ENCODE data around the gene ELP2.
A peak's percentile ranks its signal among the peaks of the same experiment; 100 is the strongest.
"Not testable (repeated sequence)": the region's sequence is repeated elsewhere in the genome, so short reads cannot be mapped to it uniquely, and the experiment has no call there.

Gene ELP2, protein sequence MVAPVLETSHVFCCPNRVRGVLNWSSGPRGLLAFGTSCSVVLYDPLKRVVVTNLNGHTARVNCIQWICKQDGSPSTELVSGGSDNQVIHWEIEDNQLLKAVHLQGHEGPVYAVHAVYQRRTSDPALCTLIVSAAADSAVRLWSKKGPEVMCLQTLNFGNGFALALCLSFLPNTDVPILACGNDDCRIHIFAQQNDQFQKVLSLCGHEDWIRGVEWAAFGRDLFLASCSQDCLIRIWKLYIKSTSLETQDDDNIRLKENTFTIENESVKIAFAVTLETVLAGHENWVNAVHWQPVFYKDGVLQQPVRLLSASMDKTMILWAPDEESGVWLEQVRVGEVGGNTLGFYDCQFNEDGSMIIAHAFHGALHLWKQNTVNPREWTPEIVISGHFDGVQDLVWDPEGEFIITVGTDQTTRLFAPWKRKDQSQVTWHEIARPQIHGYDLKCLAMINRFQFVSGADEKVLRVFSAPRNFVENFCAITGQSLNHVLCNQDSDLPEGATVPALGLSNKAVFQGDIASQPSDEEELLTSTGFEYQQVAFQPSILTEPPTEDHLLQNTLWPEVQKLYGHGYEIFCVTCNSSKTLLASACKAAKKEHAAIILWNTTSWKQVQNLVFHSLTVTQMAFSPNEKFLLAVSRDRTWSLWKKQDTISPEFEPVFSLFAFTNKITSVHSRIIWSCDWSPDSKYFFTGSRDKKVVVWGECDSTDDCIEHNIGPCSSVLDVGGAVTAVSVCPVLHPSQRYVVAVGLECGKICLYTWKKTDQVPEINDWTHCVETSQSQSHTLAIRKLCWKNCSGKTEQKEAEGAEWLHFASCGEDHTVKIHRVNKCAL

GRCh38 chr18:36129300-36130038, at the start of gene ELP2, which contains the start of gene SLC39A6:
Gene ELP2, plus strand, starts transcription at chr18:36129899. Its CDS starts 35 bp downstream, at chr18:36129934.
Gene SLC39A6, minus strand, starts transcription at chr18:36129340. Its CDS starts 2,333 bp downstream, at chr18:36127007.
- FAIRE-seq (no peak), DNase-seq (ENCODE audit: low spot score) (peak; percentile 87)

GRCh38 chr18:36081118-36081517, 48.6 kb upstream of the ELP2 start:
- FAIRE-seq; DNase-seq (ENCODE audit: low spot score): not testable (repeated sequence)

DNA sequence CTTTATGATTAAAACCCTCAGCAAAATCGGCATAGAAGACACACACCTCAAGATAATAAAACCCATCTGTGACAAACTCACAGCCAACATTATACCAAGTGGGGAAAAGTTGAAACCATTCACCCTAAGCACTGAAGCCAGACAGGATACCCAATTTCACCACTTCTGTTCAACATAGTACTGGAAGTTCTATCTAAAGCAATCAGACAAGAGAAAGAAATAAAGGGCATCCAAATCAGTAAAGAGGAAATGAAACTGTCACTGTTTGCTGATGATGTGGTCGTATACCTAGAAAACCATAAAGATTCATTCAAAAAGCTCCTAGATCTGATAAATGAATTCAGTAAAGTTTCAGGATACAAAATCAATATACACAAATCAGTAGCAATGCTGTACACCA, 46.0 kb upstream of the ELP2 start:
- FAIRE-seq (no peak), DNase-seq (ENCODE audit: low spot score) (no peak)

DNA sequence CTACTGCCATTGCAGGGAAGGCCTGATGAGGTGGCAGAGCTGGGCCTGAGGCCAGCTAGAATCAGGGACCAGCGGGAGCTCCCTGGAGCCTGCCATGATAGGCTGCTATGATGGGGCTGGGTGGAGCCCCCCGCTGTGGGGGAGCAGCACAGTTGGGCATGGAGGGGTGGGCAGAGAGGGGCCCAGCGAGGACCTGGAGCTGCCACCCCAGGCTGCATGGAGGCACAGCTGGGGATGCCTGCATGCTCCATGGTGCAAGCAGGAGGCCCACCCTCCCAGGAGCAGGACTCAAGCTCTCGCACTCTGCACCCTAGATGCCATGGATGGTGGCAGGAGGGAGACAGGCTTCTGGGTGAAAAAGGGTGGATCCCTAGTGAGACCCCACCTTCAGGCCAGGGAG, 44.5 kb upstream of the ELP2 start:
- no peak for FAIRE-seq
- DNase-seq (ENCODE audit: low spot score), result no peak

GRCh38 chr18:36086186-36086585, 43.5 kb upstream of the ELP2 start:
- FAIRE-seq, result no peak

GRCh38 chr18:36088256-36088655, 41.4 kb upstream of the ELP2 start:
- DNase-seq (ENCODE audit: low spot score) (no peak), FAIRE-seq (no peak)

More at GRCh38 chr18:36086186-36086585, 43.5 kb upstream of the ELP2 start:
- DNase-seq (ENCODE audit: low spot score), result no peak

DNA sequence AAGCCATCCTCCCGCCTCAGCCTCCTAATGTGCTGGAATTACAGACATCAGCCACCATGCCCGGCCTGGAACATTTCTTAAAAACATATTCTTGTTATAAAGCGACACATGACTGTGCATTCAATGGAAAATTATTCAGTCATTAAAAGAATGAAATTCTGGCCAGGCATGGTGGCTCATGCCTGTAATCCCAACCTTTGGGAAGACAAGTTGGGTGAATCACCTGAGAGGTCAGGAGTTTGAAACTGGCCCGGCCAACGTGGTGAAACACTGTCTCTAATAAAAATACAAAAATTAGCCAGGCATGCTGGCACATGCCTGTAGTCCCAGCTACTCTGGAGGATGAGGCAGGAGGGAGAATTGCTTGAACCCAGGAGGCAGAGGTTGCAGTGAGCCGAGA, 40.7 kb upstream of the ELP2 start:
- DNase-seq (ENCODE audit: low spot score) (no peak), FAIRE-seq (no peak)

GRCh38 chr18:36092116-36092515, 37.6 kb upstream of the ELP2 start:
- not testable (repeated sequence) for FAIRE-seq; DNase-seq (ENCODE audit: low spot score)

DNA sequence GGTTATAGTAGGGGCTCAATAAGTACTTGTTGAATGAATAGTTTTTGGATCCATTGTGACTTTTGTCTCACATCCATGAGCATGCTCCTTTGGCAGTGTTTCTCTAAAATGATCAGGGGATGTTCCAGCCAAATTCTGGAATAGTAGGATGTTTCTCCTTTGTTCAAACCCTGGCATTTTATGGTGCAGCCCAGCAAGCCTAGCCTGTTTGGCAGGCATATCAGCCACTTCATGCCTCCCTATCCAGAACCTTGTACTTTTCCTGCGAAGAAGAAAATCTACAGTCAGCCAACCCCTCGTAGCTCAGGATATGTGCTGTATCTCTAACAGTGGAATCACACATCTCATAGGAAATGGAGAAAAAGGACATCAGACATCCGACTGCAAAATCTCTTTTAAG, 35.3 kb upstream of the ELP2 start:
- no peak for DNase-seq (ENCODE audit: low spot score)
- FAIRE-seq, result no peak

DNA sequence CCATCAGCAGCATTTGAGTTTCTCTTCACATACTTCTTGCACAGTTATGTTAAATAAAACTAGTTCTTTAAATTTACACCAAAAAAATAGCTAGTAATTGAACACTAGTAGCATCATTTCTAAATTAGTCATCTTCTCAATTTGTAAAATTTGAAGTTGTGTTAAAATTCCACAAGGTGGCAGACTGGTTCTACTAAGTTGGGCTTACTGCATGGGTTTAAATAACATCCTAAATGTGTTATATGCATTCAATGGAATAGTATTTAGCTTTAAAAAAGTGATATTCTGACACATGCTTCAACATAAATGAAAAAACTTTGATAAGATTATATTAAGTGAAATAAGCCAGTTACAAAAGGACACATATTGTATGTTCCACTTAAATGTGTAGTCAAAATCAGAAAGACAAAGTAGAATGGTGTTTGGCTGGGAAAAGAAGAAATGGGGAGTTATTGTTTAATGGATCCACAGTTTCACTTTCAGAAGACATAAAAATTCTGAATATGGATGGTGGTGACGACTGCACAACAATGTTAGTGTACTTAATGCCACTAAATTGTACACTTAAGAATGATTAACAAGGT, 33.7 kb upstream of the ELP2 start:
- DNase-seq (ENCODE audit: low spot score) (peak; percentile 11), FAIRE-seq (no peak)

DNA sequence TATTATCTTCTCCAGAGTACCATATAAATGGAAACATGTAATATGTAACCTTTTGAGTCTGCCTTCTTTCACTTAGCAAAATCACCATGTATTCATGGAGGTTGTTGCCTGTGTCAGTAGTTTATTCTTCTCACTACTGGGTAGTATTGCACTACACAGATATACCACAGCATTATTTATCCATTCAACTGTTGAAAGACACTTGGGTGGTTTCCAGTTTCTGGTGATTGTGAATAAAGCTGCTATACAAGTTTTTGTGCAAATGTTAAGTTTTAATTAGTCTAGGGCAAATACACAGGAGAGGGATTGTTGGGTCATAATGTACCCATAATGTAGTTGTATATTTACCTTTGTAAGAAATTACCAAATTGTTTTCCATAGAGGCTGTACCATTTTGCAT, 32.7 kb upstream of the ELP2 start:
- FAIRE-seq (no peak), DNase-seq (ENCODE audit: low spot score) (no peak)

DNA sequence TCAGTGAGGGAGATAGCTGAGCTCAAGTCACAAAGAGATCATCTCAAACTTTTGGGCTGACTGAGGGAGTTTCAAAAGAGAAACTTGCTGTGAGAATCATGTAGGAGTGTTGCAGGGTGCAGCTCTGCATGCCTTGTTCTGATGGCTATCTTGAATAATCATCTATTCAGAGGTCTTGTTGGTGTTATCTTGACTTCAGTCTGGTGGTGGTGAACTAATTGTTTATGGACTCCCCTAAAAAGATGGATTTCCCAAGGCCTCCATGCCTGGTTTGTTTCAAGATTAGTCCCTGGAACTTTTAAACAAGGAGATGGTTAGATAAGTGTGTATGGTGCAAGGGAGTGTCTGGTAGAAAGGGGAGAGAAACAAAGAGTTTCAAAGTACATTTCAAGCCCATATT, 30.4 kb upstream of the ELP2 start:
- DNase-seq (ENCODE audit: low spot score) (no peak), FAIRE-seq (no peak)

GRCh38 chr18:36101943-36102342, 27.8 kb upstream of the ELP2 start:
- FAIRE-seq, result no peak
- DNase-seq (ENCODE audit: low spot score), result no peak

GRCh38 chr18:36104749-36105148, 24.9 kb upstream of the ELP2 start:
- DNase-seq (ENCODE audit: low spot score) (no peak), FAIRE-seq (no peak)

- no peak for FAIRE-seq
- no peak for DNase-seq (ENCODE audit: low spot score)
These were observed 22.2 kb upstream of the ELP2 start for GRCh38 chr18:36107477-36107876.

- no peak for DNase-seq (ENCODE audit: low spot score)
- FAIRE-seq, result no peak
These were observed 21.5 kb upstream of the ELP2 start for GRCh38 chr18:36108196-36108595.

DNA sequence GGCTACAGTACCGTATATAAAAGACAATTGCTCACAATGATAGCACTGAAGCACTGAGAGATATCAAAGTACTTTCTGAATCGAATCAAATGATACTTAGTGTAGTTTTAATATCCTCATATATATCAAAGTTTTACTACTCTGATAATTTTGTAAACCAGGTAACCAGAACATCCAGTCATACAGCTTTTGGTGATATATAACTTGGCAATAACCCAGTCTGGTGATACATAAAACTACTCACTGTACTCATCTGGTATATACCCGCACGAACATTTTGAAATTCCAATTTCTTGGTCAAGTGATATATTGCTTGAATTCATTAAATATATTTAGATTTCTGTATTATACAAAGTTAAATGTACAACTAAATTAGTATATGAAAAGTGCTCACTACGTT, 21.1 kb upstream of the ELP2 start:
- FAIRE-seq (no peak), DNase-seq (ENCODE audit: low spot score) (no peak)

DNA sequence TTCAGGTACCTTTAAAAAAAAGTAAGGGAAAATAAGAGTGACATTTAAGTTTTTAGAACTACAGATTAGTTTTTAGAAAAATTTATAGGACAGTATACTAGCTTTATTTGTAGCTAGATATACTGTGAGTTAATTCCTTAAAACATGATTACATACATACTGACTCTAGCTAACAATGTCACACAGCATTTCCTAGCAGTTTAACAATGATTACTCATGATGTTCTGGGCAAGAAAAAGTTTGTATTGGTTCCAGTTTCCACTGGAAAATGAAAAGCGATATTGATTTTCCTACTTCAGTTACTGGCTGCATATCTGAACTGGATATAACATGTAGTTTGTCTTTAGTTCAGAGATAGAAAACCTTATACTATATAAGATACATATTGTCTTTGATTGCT, 20.0 kb upstream of the ELP2 start:
- no peak for FAIRE-seq
- no peak for DNase-seq (ENCODE audit: low spot score)

- DNase-seq (ENCODE audit: low spot score) (no peak), FAIRE-seq (no peak)
These were observed 17.4 kb upstream of the ELP2 start for GRCh38 chr18:36112302-36112701.

- DNase-seq (ENCODE audit: low spot score) (no peak), FAIRE-seq (no peak)
These were observed 15.4 kb upstream of the ELP2 start for GRCh38 chr18:36114251-36114650.

GRCh38 chr18:36114738-36115137, 15.0 kb upstream of the ELP2 start:
- FAIRE-seq, result no peak
- no peak for DNase-seq (ENCODE audit: low spot score)
